Measurements from ENCODE around the gene RIC3. TPM values are rescaled to one million over a fixed set of nuclear protein-coding genes. Genes with fewer than 3 reads are reported as not detected.

The RIC3 gene
- total and polyA plus RNA-seq, 10 donors: 11.6 to 32.7 (median 23.3) TPM

GRCh38 chr11:8111636-8112035 lies 57.2 kb downstream of the RIC3 start:
- 91 to 94% (median 93%) methylated on average over 8 of the region's 8 CpGs for WGBS, 5 donors
- H3K4me3 ChIP-seq: no peak overlapping the region
- no peaks in the 10 kb centered on the region for H3K4me1 ChIP-seq
- H3K27me3 ChIP-seq (replicated peaks in 1 of 7): no peaks in the 10 kb centered on the region
- H3K27ac ChIP-seq: no peak overlapping the region
- DNase-seq: peak; percentile 39
- TF ChIP-seq POLR2A (IDR thresholded peaks at IDR 0.05): no peak
- TF ChIP-seq, protein P1, sequence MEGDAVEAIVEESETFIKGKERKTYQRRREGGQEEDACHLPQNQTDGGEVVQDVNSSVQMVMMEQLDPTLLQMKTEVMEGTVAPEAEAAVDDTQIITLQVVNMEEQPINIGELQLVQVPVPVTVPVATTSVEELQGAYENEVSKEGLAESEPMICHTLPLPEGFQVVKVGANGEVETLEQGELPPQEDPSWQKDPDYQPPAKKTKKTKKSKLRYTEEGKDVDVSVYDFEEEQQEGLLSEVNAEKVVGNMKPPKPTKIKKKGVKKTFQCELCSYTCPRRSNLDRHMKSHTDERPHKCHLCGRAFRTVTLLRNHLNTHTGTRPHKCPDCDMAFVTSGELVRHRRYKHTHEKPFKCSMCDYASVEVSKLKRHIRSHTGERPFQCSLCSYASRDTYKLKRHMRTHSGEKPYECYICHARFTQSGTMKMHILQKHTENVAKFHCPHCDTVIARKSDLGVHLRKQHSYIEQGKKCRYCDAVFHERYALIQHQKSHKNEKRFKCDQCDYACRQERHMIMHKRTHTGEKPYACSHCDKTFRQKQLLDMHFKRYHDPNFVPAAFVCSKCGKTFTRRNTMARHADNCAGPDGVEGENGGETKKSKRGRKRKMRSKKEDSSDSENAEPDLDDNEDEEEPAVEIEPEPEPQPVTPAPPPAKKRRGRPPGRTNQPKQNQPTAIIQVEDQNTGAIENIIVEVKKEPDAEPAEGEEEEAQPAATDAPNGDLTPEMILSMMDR (IDR thresholded peaks at IDR 0.05 in 8 of 11, conservative IDR thresholded peaks at IDR 0.05 in 3 of 11): no peak
- TF ChIP-seq POLR2AphosphoS5 (IDR thresholded peaks at IDR 0.05): no peak
- intact Hi-C loops (cut with DNase I; ENCODE audit: low total_unique reads): no loop called here
- H3K36me3 ChIP-seq: peaks cover 0 to 71% (median 18%) of the 10 kb centered on the region in 6 donors
- H3K9me3 ChIP-seq: peaks cover 0 to 28% (median 21%) of the 10 kb centered on the region in 8 donors

- Histone ChIP-seq H3K4me3 (no peak overlapping the region), H3K27ac (no peak overlapping the region), H3K4me1 (no peaks in the 10 kb centered on the region), H3K36me3 (peaks cover 0 to 77% (median 22%) of the 10 kb centered on the region in 6 donors), H3K9me3 (peaks cover 0 to 19% (median 15%) of the 10 kb centered on the region in 8 donors), H3K27me3 (replicated peaks in 1 of 7) (no peaks in the 10 kb centered on the region)
- intact Hi-C loops (cut with DNase I; ENCODE audit: low total_unique reads): no loop called here
- 82 to 94% (median 90%) methylated on average over 4 of the region's 4 CpGs for WGBS, 5 donors
- TF ChIP-seq, protein P1 (IDR thresholded peaks at IDR 0.05 in 8 of 11, conservative IDR thresholded peaks at IDR 0.05 in 3 of 11): no peak
- no peak for TF ChIP-seq POLR2A (IDR thresholded peaks at IDR 0.05)
- TF ChIP-seq POLR2AphosphoS5 (IDR thresholded peaks at IDR 0.05): no peak
- no peak for DNase-seq
Observed at GRCh38 chr11:8110396-8110795, 58.4 kb downstream of the RIC3 start.

DNA sequence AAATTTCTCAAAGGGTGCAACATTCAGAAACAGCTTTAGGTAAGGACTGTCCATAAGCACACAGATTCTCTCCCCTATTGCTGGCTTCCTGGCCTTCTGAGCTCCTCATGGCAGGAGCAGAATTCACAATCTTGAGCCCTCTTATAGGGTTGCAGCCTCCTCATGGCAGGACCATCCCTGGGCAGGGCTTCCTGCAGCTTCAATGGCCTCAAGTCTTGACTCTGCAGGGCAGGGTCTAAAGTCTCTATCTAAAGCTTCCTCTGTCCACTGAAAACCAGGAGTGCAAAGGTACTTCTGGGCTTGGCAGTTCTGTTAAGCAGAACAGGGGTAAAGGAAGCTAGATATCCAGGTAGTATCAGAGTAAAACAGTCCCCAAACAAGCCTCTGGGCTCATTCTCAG lies 59.1 kb downstream of the RIC3 start:
- Histone ChIP-seq H3K4me1 (no peaks in the 10 kb centered on the region), H3K9me3 (peaks cover 0 to 12% (median 8%) of the 10 kb centered on the region in 8 donors), H3K4me3 (no peak overlapping the region), H3K27me3 (replicated peaks in 1 of 7) (no peaks in the 10 kb centered on the region), H3K36me3 (peaks cover 0 to 76% (median 22%) of the 10 kb centered on the region in 6 donors), H3K27ac (no peak overlapping the region)
- intact Hi-C loops (cut with DNase I; ENCODE audit: low total_unique reads): no loop called here
- DNase-seq: no peak
- TF ChIP-seq POLR2AphosphoS5 (IDR thresholded peaks at IDR 0.05): no peak
- TF ChIP-seq, protein P1 (IDR thresholded peaks at IDR 0.05 in 8 of 11, conservative IDR thresholded peaks at IDR 0.05 in 3 of 11): no peak
- TF ChIP-seq POLR2A (IDR thresholded peaks at IDR 0.05): no peak

- H3K4me3 ChIP-seq: no peak overlapping the region
- no peak for TF ChIP-seq POLR2AphosphoS5 (IDR thresholded peaks at IDR 0.05)
- TF ChIP-seq, protein P1 (IDR thresholded peaks at IDR 0.05 in 8 of 11, conservative IDR thresholded peaks at IDR 0.05 in 3 of 11): no peak
- TF ChIP-seq POLR2A (IDR thresholded peaks at IDR 0.05): no peak
- peaks cover 0 to 80% (median 22%) of the 10 kb centered on the region in 6 donors for H3K36me3 ChIP-seq
- WGBS, 5 donors: 77 to 88% (median 83%) methylated on average over 2 of the region's 2 CpGs
- no peak overlapping the region for H3K27ac ChIP-seq
- H3K4me1 ChIP-seq: no peaks in the 10 kb centered on the region
- intact Hi-C loops (cut with DNase I; ENCODE audit: low total_unique reads): no loop called here
- no peak for DNase-seq
- H3K27me3 ChIP-seq (replicated peaks in 1 of 7): no peaks in the 10 kb centered on the region
- H3K9me3 ChIP-seq: no peaks in the 10 kb centered on the region
Observed at GRCh38 chr11:8108421-8108820, 60.4 kb downstream of the RIC3 start.
